GM23248 (cell line): ENCODE measurements around the gene TOX2. TPM values are rescaled to one million over a fixed set of nuclear protein-coding genes. Genes with fewer than 3 reads are reported as not detected.

Experiments
- DNase-seq: peaks from one replicate; pipeline ENCODE4 v3.0.0-alpha.2; 2015
- H2AFZ ChIP-seq: fragments of 200-600 bp; sonication (generic); 2 replicates; pipeline ENCODE4 v1.6.1; 2016; ENCODE audit warnings: antibody characterized with exemption
- H3F3A ChIP-seq: fragments of 200-600 bp; sonication (generic); 2 replicates; pipeline ENCODE4 v1.6.1; 2016; ENCODE audit warnings: mild to moderate bottlenecking, antibody characterized with exemption, mixed run types; ENCODE audit not compliant: insufficient read depth
- H3K27ac ChIP-seq: fragments of 200-600 bp; sonication (generic); 2 replicates; pipeline ENCODE4 v1.5.1; 2016; ENCODE audit warnings: mild to moderate bottlenecking
- H3K27me3 ChIP-seq: fragments of 200-600 bp; sonication (generic); replicated peaks from 2 replicates; pipeline ENCODE4 v1.6.1; 2016; ENCODE audit warnings: mild to moderate bottlenecking; ENCODE audit not compliant: insufficient read depth
- H3K36me3 ChIP-seq: fragments of 200-600 bp; sonication (generic); 2 replicates; pipeline ENCODE4 v1.6.1; 2016; ENCODE audit warnings: low read depth, mild to moderate bottlenecking
- H3K4me1 ChIP-seq: fragments of 200-600 bp; sonication (generic); 2 replicates; pipeline ENCODE4 v1.6.1; 2016; ENCODE audit warnings: mild to moderate bottlenecking; ENCODE audit not compliant: insufficient read depth
- H3K4me2 ChIP-seq: fragments of 200-600 bp; sonication (generic); one replicate; pipeline ENCODE4 v1.6.1; 2016; ENCODE audit warnings: mild to moderate bottlenecking; ENCODE audit not compliant: unreplicated experiment
- H3K4me3 ChIP-seq: fragments of 200-600 bp; sonication (generic); 2 replicates; pipeline ENCODE4 v1.5.1; 2016; ENCODE audit warnings: mild to moderate bottlenecking
- H3K79me2 ChIP-seq: fragments of 200-600 bp; sonication (generic); 2 replicates; pipeline ENCODE4 v1.6.1; 2016; ENCODE audit warnings: mild to moderate bottlenecking; ENCODE audit not compliant: insufficient read depth
- H3K9ac ChIP-seq: fragments of 200-600 bp; sonication (generic); 2 replicates; pipeline ENCODE4 v1.6.1; 2016; ENCODE audit warnings: mild to moderate bottlenecking
- H3K9me2 ChIP-seq: fragments of 200-600 bp; sonication (generic); 2 replicates; pipeline ENCODE4 v1.6.1; 2016; ENCODE audit warnings: mixed run types, mild to moderate bottlenecking, moderate library complexity; ENCODE audit not compliant: insufficient read depth
- H3K9me3 ChIP-seq: fragments of 200-600 bp; sonication (generic); one replicate; pipeline ENCODE4 v1.6.1; 2017; ENCODE audit warnings: low read depth
- H4K20me1 ChIP-seq: fragments of 200-600 bp; sonication (generic); 2 replicates; pipeline ENCODE4 v1.6.0; 2016; ENCODE audit not compliant: insufficient read depth
- EZH2 ChIP-seq: fragments of 200-600 bp; sonication (generic); IDR thresholded peaks from 2 replicates; pipeline ENCODE4 v1.6.1; 2018; ENCODE audit warnings: antibody characterized with exemption, mild to moderate bottlenecking; ENCODE audit not compliant: insufficient read depth, poor library complexity, severe bottlenecking
- EZH2phosphoT487 ChIP-seq: fragments of 200-600 bp; sonication (generic); IDR thresholded peaks from 2 replicates; pipeline ENCODE4 v1.6.1; 2018; ENCODE audit warnings: antibody characterized with exemption, moderate library complexity, mild to moderate bottlenecking, low read depth; ENCODE audit not compliant: insufficient read depth
- WGBS, 2 experiments: methylation state at CpG; one replicate each; pipeline ENCODE4 v1.1.6; 2015 to 2017; ENCODE audit warnings: low lambda C conversion rate in 2 of 2, low coverage in 1 of 2; ENCODE audit errors: missing lambda C conversion rate in 2 of 2; 5-methylcytosine and 5-hydroxymethylcytosine counted together
- in situ Hi-C: fragments of 300-500 bp; cut with MboI; formaldehyde crosslinking; loops from 2 replicates; pipeline ENCODE4 v1.15.0; 2020
- polyA plus RNA-seq: library from polyadenylated mRNA; unstranded; fragments of >200 nt; fragmentation: Nextera tagmentation; extraction: Ambion mirVana; gene quantifications from 2 replicates; pipeline ENCODE4 v1.2.1, GENCODE V29; 2016
- total RNA-seq: library from RNA; depleted of rRNA; stranded (reverse); fragments of >200 nt; shearing (Covaris generic); gene quantifications from 2 replicates; pipeline ENCODE4 v1.2.3, GENCODE V29; 2014

TOX2 gene
- total and polyA plus RNA-seq, 2 experiments from 2014 or later, result 0.97 to 15.9 TPM

DNA sequence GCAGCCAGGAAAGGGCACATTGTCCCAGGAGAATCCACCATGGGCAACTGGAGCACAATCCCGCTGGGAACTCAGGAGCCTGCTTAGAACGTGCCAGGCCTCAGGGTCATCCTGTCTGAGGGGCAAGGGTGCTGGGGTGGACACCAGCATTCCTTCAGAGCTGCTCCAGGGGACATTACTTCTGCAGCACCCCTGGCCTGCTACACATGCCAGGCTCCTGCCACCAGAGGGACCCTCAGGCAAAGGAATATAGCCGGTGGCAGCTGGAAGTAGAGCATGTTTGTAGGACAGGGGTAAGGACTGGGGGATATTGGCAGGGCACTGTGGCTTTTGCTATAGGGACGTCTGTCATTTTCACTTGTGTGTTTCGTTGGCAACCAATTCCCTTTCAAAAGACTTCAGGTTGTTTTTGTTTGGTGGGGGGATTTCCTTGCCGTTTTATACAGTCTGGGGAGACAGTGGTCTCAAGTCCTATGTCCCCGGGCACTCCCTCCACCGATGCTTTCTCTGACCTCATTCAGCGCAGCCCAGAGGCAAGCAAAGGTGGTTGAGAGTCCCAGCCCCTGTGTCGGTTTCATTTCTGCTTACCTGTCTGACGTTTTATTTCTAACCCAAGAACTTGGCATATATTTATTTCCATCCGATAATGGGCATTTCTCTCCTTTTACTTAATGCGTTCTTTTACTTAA, 141.5 kb downstream of the TOX2 start:
- Histone ChIP-seq H3K4me3 (no peak overlapping the region), H3K27ac (no peak overlapping the region), H3K9me3 (no peaks in the 10 kb centered on the region), H3K79me2 (no peaks in the 10 kb centered on the region), H3K4me2 (no peak overlapping the region), H3F3A (no peaks in the 10 kb centered on the region), H3K9ac (no peak overlapping the region), H3K9me2 (no peaks in the 10 kb centered on the region), H4K20me1 (no peaks in the 10 kb centered on the region), H2AFZ (no peak overlapping the region), H3K27me3 (no peaks in the 10 kb centered on the region), H3K4me1 (no peaks in the 10 kb centered on the region), H3K36me3 (no peaks in the 10 kb centered on the region)
- no peak for DNase-seq
- TF ChIP-seq EZH2 (no peak), EZH2phosphoT487 (no peak)
- 67 to 74% methylated on average over 12 to 13 of the region's 13 CpGs for WGBS, 2 experiments
- in situ Hi-C loops, result no loop called here

DNA sequence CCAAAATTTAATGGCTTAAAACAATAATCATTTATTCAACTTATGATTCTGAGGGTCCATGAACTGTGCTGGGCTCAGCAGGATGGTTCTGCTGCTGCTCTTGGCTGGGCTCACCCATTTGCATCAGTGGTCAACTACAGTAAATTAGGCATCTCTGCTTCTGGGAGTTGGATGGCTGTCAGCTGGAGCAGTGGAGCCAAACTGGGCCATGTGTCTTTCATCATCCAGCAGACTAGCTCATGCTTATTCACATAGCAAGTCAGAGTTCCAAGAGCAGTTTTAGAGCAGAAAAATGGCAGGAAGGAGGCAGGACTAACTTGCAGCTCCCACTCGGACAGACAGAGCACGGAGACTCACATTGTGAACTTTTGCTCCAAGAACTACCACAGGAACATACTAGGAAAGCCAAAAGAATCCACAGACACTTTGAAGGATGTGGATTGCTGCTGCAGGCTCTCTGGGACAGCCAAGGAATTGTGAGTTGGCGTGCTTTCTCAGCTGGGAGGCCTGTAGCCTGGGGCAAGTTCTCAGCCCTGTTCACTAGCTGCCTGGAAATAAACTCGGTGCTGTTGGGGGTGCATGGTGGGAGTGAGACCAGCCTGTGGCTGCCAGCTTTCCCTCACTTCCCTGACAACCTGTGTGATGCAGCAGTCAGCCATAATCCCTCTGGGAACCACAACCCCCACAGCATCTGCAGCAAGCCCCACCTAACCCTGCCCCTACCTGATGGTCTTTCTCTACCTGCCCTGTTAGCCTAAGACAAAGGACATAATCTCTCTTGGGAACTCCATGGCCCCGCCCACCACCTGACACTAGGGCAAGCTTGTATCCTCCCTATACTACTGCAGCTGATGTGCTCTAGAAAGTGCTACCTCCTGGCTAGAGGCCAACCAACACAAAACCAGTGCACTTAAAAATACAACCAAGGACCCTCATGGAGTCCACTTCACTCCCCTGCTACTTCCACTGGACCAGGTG, 143.3 kb downstream of the TOX2 start:
- peak; percentile 52 for DNase-seq
- WGBS, 2 experiments, result 46 to 53% methylated on average over 5 of the region's 5 CpGs
- H4K20me1 ChIP-seq, result no peaks in the 10 kb centered on the region

DNA sequence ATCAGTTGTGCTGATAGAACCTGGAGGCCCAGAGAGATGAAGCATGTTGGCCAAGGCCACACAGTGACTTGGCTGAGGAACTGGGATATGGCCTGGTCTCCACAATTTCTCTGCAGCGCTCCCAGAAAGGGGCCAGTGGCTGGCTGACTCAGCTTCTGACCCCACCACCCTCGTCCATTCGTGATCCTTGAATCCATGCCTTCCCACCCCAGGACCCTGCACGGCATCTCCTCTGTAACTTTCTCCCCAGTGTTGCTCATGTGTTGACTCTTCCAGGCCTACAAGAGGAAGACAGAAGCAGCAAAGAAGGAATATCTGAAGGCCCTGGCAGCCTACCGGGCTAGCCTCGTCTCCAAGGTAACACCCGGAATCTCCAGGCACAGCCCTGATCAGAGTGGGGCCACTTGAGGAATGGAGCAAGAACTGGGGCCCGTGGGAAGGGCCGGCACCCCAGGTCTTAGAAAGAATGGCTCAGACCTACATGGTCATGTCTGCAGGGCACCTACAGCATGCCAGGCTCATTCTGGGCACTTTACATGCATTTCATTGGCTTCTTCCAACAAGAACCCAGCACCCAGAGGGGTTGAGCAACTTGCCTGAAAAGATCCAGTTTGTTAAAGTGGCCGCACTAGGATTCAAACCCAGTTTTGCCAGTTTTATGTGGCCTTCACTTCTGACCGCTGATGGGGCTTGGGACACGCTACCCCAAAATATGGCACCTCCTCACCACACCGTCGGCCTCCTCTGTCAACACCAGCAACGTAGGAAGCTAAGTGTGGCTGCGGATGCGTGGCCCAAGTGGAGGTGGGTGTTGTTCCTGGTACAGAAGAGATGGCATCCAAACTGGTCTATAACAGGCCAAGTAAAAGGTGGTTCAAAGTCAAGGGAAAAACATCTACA, 150.1 kb downstream of the TOX2 start:
- Histone ChIP-seq H3K27me3 (no peaks in the 10 kb centered on the region), H3K79me2 (no peaks in the 10 kb centered on the region), H3K9ac (no peak overlapping the region), H3K4me1 (no peaks in the 10 kb centered on the region), H4K20me1 (no peaks in the 10 kb centered on the region), H3K9me3 (no peaks in the 10 kb centered on the region), H3K4me2 (no peak overlapping the region), H3K27ac (no peak overlapping the region), H3F3A (no peaks in the 10 kb centered on the region), H3K36me3 (no peaks in the 10 kb centered on the region), H3K9me2 (no peaks in the 10 kb centered on the region), H2AFZ (no peak overlapping the region), H3K4me3 (no peak overlapping the region)
- in situ Hi-C loops, result no loop called here
- WGBS, 2 experiments, result 77 to 87% methylated on average over 17 of the region's 17 CpGs
- TF ChIP-seq EZH2phosphoT487, result no peak
- no peak for TF ChIP-seq EZH2
- no peak for DNase-seq

More for the DNA sequence above, 143.3 kb downstream of the TOX2 start:
- no peaks in the 10 kb centered on the region for H3K9me2 ChIP-seq
- H3K9ac ChIP-seq, result no peak overlapping the region
- H3F3A ChIP-seq, result no peaks in the 10 kb centered on the region
- no peak overlapping the region for H3K4me2 ChIP-seq
- no peaks in the 10 kb centered on the region for H3K79me2 ChIP-seq
- H3K9me3 ChIP-seq, result no peaks in the 10 kb centered on the region
- H2AFZ ChIP-seq, result no peak overlapping the region
- H3K4me1 ChIP-seq, result no peaks in the 10 kb centered on the region
- no peaks in the 10 kb centered on the region for H3K36me3 ChIP-seq
- TF ChIP-seq EZH2phosphoT487 (no peak), EZH2 (no peak)
- H3K27me3 ChIP-seq, result no peaks in the 10 kb centered on the region
- H3K4me3 ChIP-seq, result no peak overlapping the region
- H3K27ac ChIP-seq, result no peak overlapping the region
- in situ Hi-C loops, result no loop called here
